Colonic mucosa (tissue), 4 donors: ENCODE results near the gene WBP2. TPM values are rescaled to one million over a fixed set of nuclear protein-coding genes. Genes with fewer than 3 reads are reported as not detected.

Experiments used
- DNase-seq: peaks from one replicate; pipeline ENCODE4 v3.0.0-alpha.2; 2020
- H3K27ac ChIP-seq: fragments of 200-600 bp; one replicate; pipeline ENCODE4 v1.8.0; 2021
- H3K27me3 ChIP-seq: fragments of 200-600 bp; one replicate; pipeline ENCODE4 v1.8.0; 2021
- H3K36me3 ChIP-seq: fragments of 200-600 bp; one replicate; pipeline ENCODE4 v1.8.0; 2021
- H3K4me1 ChIP-seq: fragments of 200-600 bp; one replicate; pipeline ENCODE4 v1.8.0; 2021; ENCODE audit warnings: mild to moderate bottlenecking
- H3K4me3 ChIP-seq: fragments of 200-600 bp; one replicate; pipeline ENCODE4 v1.8.0; 2021
- H3K9ac ChIP-seq, 2 donors: one replicate each; pipeline ENCODE4 v1.7.0; 2013; ENCODE audit warnings: control low read depth in 2 of 2, low read depth in 2 of 2, low read length in 2 of 2
- H3K9me3 ChIP-seq: fragments of 200-600 bp; one replicate; pipeline ENCODE4 v1.8.0; 2021
- CTCF ChIP-seq: fragments of 200-600 bp; IDR thresholded peaks from one replicate; pipeline ENCODE4 v1.8.0; 2022; ENCODE audit warnings: antibody characterized with exemption, mild to moderate bottlenecking
- intact Hi-C: fragments of 100-400 bp; cut with DNase I; formaldehyde crosslinking; loops from one replicate; pipeline ENCODE4 v1.14.1; 2022
- total RNA-seq, 2 donors: library from RNA; stranded (reverse); fragmentation: NEBNext Ultra II Directional in 1 of 2; extraction: Animal tissue kit (Norgen Biotek cat#: 25700) in 1 of 2; gene quantifications; one replicate each; pipeline ENCODE4 v1.2.1, GENCODE V29; 2021
- donor health status: healthy.
- donor health status: DM: no; HTN: no; CAD: no.
- donor health status: DM: no; HTN: no; CAD: no.

The WBP2 gene
- total RNA-seq, 2 donors from 2014 or later, result 69.8 to 102 TPM

- intact Hi-C loops, result no loop called here
- peak; percentile 44 for DNase-seq
- peak overlapping the region; percentile 92 for H3K27ac ChIP-seq
- peak overlapping the region; percentile 73 for H3K4me3 ChIP-seq
- H3K4me1 ChIP-seq, result peaks cover 8% of the 10 kb centered on the region
- TF ChIP-seq CTCF, result no peak
- no peaks in the 10 kb centered on the region for H3K9me3 ChIP-seq
- H3K27me3 ChIP-seq, result no peaks in the 10 kb centered on the region
- H3K36me3 ChIP-seq, result peaks cover 12% of the 10 kb centered on the region
- H3K9ac ChIP-seq, result peak overlapping the region; percentile 61 to 71
Measured at GRCh38 chr17:75895370-75896155, 40.4 kb upstream of the WBP2 start.

- intact Hi-C loops, result no loop called here
- DNase-seq, result no peak
- Histone ChIP-seq H3K36me3 (peaks cover 11% of the 10 kb centered on the region), H3K27me3 (no peaks in the 10 kb centered on the region), H3K9me3 (no peaks in the 10 kb centered on the region), H3K4me1 (peaks cover 8% of the 10 kb centered on the region), H3K27ac (no peak overlapping the region), H3K4me3 (no peak overlapping the region), H3K9ac (peak overlapping the region in 1 of 2 donors; percentile 6)
- TF ChIP-seq CTCF, result no peak
Measured at GRCh38 chr17:75894049-75894733, 39.1 kb upstream of the WBP2 start.

GRCh38 chr17:75893305-75894048, 38.3 kb upstream of the WBP2 start:
- H3K9ac ChIP-seq, result peak overlapping the region in 1 of 2 donors; percentile 6

GRCh38 chr17:75892556-75893224, 37.6 kb upstream of the WBP2 start:
- DNase-seq, result no peak
- Histone ChIP-seq H3K9me3 (no peaks in the 10 kb centered on the region), H3K36me3 (no peaks in the 10 kb centered on the region), H3K27ac (no peak overlapping the region), H3K9ac (no peak overlapping the region), H3K27me3 (no peaks in the 10 kb centered on the region), H3K4me3 (no peak overlapping the region), H3K4me1 (peaks cover 8% of the 10 kb centered on the region)
- TF ChIP-seq CTCF, result no peak
- intact Hi-C loops, result no loop called here

More at GRCh38 chr17:75893305-75894048, 38.3 kb upstream of the WBP2 start:
- no peak for TF ChIP-seq CTCF
- no peaks in the 10 kb centered on the region for H3K9me3 ChIP-seq
- H3K27me3 ChIP-seq, result no peaks in the 10 kb centered on the region
- peaks cover 4% of the 10 kb centered on the region for H3K36me3 ChIP-seq
- no peak overlapping the region for H3K27ac ChIP-seq
- no peak for DNase-seq
- no peak overlapping the region for H3K4me3 ChIP-seq
- peaks cover 8% of the 10 kb centered on the region for H3K4me1 ChIP-seq
- intact Hi-C loops, result no loop called here
